GM21367 (cell line): ENCODE data around the gene TEDC1.

Experiments used
- ATAC-seq: cut with Tn5 transposase; IDR thresholded peaks from one replicate; pipeline ENCODE4 v1.9.1; 2021; ENCODE audit not compliant: unreplicated experiment

TEDC1 gene

DNA sequence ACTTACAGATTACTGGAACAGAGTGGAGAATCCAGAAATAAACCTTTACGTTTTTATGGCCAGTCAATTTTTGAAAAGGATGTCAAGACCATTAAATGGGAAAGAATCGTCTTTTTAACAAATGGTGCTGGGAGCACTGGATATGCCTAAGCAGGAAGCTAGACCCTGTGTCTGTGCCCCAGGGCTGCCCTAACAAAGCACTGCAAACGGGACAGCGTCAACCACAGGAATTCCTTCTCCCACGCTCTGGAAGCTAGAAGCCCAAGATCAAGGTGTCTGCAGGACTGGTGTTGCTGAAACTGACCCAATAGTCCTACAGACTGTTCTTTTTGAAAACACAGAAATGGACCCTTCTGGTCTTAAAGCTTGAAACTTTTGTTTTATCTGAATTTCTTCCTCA is 26.1 kb downstream of the TEDC1 start:
- no peak for ATAC-seq

DNA sequence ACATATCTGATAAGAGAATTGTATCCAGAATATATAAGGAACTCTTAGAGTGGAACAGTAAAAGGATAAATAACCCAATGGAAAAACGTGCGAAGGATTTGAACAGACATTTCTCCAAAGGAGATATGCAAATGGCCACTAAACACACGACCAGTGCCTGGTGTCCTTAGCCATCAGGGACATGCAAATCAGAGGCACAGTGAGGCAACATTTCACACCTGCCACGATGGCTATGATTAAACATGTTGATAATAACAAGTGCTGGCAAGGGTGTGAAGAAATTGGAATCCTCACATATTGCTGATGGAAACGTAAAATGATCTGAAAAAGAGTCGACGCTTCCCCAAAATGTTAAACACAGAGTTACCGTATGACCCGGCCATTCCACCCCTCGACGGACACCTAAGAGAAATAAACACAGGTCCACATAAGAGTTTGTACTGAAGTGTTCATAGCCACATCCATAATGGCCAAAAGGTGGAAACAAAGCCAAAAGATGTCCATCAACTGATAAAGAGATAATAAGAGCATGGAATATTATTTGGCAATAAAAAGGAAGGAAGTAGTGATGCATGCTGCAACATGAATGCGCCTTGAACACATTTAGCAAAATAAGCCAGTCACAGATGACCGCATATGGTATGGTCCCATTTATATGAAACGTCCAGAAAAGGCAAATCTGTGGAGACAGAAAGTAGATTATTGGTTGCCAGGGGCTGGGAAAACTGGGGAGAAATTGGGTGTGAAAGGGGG is 29.1 kb downstream of the TEDC1 start:
- ATAC-seq, result no peak

DNA sequence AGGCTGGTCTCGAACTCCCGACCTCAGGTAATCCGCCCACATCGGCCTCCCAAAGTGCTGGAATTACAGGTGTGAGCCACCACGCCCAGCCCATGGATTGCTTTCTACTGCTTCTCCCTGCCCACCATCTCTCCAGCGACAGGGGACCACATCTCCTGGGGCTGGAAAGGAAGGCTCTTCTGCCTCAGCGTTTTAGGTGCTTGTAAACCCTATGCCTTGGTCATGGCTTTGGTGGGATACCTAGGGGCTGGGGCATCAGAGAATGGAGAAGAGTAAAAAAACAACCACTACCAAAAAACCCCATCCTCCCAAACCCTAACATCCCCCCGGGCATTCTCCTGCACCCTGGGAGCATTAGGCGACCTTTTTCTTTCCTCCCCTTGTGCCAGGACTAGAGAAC is 34.3 kb downstream of the TEDC1 start:
- no peak for ATAC-seq

DNA sequence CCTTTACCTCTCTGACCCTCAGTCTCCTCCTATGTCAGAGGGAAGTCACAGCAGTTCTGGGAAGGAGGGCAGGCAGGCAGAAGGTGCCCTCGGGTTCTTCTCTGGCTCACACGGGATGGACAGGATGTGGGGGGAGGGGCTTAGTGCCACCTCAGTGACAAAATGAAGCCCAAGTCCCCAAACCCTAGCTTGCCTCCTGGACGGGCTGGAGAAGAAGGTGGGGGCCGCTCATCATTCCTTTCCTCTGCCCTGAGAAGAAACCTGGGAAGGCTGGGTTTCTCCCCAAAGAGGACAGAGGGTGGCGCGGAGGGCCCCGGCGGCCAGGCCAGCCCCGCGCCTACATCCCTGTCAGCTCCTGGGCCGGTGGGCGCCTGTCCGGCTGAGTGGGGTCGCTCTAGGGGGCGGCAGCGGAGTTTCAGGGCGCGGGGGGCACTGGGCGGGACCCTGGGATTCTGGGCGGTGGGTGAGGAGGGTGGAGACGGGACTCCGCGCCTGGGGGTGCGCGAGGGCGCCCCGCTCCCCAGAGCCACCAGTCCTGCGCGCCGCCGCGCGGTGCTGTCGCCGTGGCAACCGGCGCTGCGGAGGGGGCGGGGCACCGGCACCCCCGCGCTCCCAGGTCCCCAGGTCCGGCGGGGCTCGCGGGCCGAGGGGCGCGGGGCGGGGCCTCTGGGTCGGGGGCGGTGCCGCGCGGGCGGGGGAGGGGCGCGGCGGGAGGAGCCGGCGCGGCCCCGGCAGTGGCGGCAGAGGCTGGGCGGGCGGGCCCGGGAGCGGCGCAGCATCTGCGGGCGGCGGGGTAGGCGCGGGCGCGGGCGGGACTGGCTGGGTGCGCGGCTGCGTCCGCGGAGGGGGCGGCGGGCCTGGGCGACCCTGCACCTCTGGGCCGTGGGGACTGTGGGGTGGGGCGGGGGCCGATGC is 35.1 kb downstream of the TEDC1 start, which contains the start of gene TMEM121:
TSS of gene TMEM121 (plus strand) at position 723 of the 915 bp plus-strand sequence. CDS start 2,252 bp downstream, outside the sequence.
- no peak for ATAC-seq

DNA sequence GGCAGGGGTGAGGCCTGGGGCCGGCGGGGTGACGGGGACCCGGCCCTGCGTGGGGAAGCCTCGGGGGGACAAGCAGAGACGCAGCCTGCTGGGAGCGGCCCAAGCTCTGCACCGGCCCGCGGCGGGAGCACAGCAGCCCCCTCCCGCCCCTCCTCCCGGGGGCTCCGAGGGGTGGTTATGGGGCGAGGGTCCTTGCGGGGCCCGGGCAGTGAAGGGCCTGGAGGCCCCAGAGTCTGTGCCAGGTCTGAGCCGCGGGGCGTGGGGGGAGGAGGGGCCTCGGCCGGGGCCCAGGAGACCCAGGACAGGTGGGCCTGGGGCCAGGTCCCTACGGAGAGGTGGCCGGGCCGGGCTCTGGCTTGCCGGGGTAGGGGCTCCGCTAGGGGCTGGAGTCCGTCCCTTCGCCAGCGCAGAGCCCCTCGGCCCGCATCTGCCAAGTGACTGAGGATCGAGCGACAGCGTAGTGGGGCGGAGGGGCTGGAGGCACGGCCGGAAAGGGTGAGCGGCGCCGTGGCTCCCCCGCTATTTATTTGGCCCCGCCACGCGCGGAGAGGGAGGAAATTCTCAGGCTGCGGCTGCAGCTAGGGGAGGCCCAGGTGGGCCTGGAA is 35.8 kb downstream of the TEDC1 start:
- ATAC-seq, result no peak

DNA sequence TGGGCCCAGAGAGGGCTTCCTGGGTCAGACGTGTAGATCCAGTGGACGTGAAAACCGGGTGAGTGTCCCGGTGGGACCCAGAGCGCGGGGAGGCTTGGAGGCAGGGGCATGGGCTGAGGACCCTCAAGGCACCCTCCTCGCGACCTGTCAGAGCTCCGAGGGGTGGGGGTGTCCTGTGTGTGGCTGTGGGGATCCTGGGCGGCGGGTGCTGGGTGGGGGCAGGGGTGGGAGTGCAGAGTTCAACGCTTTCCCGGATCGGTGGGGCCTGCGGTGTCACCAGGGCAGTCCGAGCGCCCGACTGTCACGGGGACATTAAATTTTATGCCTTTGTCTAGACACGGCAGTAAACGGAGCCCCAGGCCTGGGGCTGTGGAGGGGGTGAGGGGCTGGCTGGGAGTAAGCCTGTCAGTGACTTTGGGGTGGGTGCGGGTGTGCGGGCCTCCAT is 36.4 kb downstream of the TEDC1 start:
- no peak for ATAC-seq

DNA sequence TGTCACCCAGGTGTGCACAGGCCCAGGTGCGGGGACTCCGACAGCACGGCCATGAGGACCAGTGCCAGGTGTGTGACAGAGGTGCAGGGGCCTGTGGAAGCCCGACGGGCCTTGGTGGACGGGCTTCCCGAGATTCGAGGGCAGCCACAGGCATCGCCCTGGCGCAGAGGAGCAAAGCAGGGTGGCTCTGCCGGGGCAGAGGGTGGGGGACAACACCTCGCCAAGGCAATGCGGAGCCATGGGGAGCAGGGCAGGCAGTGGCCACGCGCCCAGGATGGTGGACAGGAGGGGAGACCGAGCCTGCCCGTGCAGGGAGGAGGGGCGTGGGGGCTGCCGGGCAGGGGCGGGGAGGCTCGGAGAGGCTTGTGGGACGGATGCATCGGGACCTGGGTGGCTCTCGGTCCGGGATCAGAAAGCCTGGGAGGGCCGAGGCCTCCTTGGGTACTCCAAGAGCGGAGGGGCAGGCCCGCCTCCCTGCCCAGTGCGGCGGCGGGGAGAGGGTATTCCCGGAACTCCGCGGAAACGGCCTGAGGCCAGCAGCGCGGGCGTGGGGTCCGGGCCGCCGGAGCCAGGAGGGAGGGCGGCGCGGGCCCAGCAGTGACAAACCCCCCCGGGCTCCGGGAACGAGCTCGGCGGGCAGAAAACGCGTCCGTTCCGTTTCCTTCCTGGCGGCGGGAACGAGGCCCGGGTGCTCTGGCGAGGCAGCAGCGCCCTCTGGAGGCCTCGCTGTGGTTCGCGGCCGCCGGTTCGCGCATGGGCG is 37.0 kb downstream of the TEDC1 start:
- no peak for ATAC-seq

DNA sequence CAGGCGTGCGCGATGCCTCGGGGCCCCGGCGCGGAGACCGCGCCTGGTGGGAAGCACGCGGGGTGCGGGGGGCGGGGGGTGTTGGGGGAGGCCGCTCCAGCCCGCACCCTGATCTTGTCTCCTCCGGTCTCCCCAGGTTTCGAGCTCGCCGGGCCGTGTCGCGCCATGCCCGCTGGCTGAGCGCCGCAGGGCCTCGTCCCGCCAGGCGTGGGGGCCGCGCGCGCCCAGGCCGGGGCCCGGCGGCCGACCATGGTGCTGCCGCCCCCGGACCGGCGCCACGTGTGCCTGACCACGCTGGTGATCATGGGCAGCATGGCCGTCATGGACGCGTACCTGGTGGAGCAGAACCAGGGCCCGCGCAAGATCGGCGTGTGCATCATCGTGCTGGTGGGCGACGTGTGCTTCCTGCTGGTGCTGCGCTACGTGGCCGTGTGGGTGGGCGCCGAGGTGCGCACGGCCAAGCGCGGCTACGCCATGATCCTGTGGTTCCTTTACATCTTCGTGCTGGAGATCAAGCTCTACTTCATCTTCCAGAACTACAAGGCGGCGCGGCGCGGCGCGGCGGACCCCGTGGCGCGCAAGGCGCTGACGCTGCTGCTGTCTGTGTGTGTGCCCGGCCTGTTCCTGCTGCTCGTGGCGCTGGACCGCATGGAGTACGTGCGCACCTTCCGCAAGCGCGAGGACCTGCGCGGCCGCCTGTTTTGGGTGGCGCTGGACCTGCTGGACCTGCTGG is 37.7 kb downstream of the TEDC1 start:
- no peak for ATAC-seq

DNA sequence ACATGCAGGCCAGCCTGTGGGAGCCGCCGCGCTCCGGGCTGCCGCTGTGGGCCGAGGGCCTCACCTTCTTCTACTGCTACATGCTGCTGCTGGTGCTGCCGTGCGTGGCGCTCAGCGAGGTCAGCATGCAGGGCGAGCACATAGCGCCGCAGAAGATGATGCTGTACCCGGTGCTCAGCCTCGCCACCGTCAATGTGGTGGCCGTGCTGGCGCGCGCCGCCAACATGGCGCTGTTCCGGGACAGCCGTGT is 38.2 kb downstream of the TEDC1 start:
- ATAC-seq, result no peak

DNA sequence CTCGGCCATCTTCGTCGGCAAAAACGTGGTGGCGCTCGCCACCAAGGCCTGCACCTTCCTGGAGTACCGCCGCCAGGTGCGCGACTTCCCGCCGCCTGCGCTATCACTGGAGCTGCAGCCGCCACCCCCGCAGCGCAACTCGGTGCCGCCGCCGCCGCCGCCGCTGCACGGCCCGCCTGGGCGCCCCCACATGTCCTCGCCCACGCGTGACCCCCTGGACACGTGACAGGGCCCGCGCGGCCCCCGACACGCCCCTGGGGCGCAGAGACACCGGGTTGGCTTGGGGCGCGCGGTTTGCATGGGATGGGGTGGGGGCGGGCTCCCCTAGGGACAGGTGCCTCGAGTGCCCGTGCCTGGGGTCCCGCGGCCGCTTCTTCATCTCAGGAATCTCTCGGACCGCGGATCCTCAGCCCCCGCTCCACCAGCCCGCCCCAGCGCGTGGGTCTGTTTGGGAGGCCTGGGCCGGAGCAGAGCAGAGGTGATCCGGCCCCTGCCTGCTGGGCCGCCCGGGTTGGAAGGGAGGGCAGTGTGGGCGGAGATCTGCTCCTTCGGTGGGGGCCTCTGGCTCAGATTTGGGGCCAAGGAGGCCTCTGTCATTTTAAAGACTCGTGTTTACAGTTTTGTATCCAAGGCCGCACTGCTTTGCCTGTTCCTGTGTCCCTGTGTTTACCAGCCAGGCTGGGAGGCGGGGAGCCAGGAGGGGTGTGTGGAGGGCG is 38.7 kb downstream of the TEDC1 start:
- no peak for ATAC-seq

DNA sequence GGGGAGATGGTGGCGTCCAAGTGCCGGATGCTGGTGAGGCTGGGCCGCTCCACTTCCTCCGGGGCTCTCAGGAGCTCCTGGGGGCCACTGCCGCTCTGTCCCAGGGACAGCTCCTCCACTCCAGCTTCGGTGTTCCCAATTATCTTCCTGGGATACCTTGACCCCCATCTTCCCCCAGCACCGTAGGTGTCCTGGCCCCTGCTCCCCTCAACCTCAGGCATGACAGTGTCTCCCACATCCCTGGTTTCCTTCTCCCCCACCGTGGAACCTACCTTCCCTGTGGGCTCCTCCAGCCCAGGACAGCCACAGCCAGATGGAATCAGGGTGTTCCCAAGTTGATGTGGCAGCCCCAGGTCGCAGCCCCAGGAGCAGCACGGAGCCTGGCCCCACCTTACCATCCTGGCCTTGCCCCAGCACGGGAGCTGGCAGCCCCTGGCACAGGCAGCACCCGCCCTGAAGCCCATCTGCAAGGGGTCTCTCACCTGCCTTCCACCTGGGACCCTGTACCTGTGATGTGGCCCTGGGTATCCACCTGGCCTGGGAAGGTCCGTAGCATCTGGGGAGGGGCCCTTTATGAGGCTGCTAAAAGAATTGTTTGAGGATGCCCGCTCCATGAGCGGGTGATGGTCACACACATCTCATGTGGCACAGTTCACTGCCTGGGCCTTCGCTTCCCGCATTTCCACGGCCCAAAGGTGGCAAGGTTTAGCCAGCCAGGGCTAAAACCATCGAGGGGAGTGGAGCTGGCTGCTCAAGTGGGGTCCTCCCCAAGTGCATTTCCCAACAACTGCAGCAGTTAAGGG is 39.4 kb downstream of the TEDC1 start:
- ATAC-seq, result no peak

DNA sequence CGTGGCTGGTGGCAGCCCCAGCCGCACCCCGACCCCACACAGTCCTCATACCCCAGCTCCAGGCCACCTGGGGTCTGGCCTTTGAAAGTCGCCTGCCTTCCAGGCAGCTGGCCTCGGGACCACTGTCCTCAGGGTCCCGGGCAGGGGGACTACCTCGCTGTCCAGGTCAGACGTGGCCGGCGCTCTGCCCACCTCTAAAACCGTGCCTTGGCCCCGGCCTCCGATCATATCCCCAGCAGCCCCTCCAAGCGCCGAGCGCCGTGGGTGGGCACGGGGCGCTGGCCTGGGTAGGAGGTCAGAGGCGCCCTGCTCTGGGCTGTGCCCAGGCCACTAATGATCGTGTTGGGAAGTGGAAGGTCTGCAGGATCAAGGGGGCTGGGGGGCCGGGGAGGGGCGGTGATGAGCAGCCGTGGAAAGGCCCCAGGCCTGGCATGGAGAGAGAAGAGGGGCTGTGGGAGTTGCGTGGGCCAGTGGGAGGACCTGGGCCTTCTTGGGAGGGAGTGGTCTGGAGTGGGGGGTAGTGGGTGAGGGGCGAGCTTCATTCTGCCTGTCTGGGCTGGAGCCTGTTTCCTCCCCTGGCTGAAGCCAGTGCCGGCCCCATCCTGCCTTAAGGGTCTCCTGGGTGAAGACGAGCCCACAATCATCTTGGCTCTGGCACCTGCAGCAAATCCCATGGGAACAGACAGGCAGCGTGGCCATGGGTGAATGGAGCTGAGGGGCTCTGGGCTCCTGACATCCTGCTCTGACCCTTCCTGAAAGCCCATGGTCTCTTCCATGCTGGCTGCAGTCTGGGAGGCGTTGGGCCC is 40.2 kb downstream of the TEDC1 start:
- ATAC-seq, result no peak

DNA sequence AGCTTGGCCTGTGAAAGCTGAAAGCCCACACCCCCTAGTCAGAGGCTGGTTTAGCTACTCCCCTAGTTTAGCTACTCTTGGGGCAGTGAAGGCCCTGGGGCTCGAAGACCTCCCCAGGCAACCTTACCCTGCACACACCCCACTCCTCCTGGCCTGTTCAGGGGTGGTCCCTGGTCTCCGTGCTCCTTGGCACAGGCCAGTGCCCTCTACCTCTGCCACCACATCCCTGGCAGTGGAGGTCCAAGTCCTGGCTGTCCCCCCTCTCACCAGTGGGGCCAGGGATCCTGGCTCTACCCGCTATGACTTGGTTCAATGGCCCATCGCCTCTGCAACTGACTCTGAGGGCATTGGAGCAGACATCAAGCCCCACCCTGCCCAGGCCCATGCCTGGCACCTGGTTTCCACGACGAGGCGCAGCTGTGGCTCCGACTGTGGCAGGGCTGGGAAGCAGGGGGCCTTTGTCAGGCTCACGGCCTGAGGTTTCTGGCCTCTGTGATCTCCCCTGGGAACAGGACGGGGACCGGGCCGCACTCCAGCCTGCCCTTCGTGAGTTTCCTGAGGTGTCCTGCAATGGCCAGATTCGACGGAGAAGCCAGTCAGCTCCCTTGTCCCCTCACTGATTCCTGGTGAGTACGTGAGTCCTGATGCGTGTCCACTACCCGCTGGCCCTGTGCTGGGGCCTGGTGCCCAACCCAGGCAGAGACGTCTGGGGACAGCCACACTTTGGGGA is 41.0 kb downstream of the TEDC1 start:
- ATAC-seq, result no peak

DNA sequence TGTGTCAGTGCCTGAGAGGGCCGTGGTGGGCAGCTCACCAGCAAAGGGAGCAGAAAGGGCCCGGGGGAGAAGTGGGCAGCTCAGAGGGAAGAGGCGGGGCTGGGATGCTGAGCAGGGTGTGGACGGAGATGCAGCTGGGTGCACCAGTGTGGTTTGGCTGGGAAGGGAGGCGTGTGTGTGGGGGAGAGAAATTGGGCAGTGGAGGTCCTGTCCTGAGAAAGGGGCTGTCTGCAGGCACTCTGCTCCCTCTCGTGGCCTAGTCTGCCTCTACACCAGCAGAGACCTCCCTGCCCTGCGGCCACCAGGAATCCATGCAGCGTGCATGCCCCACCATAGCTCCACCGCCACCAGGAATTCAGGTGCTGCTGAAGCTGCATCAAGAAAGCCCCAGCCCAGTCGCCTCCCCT is 41.7 kb downstream of the TEDC1 start:
- ATAC-seq, result no peak

DNA sequence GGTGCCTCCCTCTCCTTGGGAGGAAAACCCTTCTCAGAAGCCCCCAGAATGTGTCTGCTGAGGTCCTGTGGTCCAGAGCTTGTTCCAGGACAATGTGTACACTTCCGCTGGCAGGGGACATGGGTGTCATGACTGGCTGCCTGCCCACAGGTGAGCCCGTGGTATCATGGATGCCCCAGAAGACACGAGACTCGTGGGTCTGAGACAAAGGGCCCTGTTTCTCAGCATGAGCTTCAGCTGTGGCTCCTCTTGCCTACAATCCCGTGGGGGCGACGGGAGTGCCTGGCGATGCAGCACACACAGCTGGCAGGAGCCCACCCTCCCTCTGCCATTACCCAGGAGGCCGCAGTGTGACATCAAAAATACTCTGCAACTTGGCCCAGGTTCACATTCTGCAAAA is 42.3 kb downstream of the TEDC1 start:
- ATAC-seq, result no peak

DNA sequence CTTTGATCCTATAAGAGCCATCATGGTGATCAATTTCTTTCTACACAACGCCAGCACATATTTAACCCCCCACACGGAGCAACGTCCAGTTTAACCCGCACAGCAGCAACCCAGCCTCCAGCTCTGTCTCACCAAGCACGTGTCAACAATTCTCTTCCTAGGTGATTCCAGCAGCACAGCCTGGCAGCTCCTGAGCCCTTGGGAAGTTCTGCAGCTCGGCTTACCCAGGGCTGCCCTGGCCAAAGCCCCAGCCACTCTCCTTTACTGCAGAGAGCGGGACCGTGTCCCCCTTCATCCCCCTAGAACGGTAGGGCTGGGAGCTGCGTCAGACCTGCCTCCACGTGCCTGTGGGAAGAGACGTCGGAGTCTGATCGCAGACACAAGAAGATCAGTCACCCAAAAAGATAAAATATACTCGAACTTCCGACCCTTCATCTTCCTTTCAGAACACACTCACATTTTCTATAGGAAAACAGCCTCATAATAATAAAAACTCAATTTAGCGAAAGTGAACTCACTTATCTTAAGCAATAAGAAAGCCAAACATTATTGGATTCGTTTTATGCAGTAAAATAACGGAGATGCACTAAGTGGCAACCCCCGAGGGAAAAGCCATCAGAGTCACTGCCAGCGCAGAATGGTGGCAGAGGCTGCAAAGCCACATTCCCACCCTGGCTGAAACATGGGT is 42.9 kb downstream of the TEDC1 start:
- no peak for ATAC-seq

DNA sequence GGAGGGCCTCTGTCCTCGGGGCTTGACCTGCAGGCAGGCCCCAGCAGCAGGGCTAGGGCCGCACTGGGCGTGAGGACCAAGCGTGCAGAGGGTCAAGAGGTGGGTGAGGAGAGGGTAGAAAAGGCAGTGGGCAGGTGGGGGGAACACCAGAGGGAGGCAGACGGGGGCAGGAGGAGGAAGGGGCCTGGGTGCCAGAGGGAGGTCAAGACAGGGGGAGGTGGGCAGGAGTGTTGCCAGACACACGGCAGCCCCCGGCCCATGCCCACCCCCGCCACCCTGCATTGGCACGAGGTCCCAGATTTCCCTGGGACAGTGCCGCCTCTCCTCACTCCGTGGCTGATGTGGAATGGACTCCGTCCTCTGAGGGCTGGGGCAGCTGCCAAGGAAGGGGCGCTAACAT is 43.5 kb downstream of the TEDC1 start:
- ATAC-seq, result no peak
